Suprapubic skin (tissue), 4 donors: Measurements from ENCODE around the gene PRR5.

Experiments
- CTCF ChIP-seq, 2 donors: fragments of 200-600 bp in 1 of 2; fragments of 450-650 bp in 1 of 2; sonication (generic) in 1 of 2; IDR thresholded peaks; one replicate each; pipeline ENCODE4 v1.5.1; 2016 to 2019; ENCODE audit warnings: antibody characterized with exemption in 2 of 2, mild to moderate bottlenecking in 1 of 2, moderate library complexity in 1 of 2
- EP300 ChIP-seq: sonication (generic); formaldehyde crosslinking; IDR thresholded peaks from one replicate; pipeline ENCODE4 v1.6.1; 2017; ENCODE audit warnings: antibody characterized with exemption
- POLR2A ChIP-seq, 2 donors: fragments of 450-650 bp; IDR thresholded peaks; one replicate each; pipeline ENCODE4 v1.6.1; 2017; ENCODE audit warnings: antibody characterized with exemption in 2 of 2, mild to moderate bottlenecking in 2 of 2, moderate library complexity in 2 of 2
- POLR2AphosphoS5 ChIP-seq, 3 donors: sonication (generic); formaldehyde crosslinking; IDR thresholded peaks; one replicate each; pipeline ENCODE4 v1.6.1; 2017; ENCODE audit warnings: antibody characterized with exemption in 3 of 3

- TF ChIP-seq CTCF (IDR thresholded peaks at IDR 0.05) (no peak), POLR2AphosphoS5 (IDR thresholded peaks at IDR 0.05) (no peak), EP300 (no peak), POLR2A (IDR thresholded peaks at IDR 0.05) (no peak)
These were observed 63.0 kb downstream of the PRR5 start for GRCh38 chr22:44764974-44765373.
